Esophagus squamous epithelium (tissue), 5 donors: Measurements from ENCODE around the gene IFIH1. TPM values are rescaled to one million over a fixed set of nuclear protein-coding genes. Genes with fewer than 3 reads are reported as not detected.

Experiments
- DNase-seq: peaks from one replicate; lab custom pipeline; 2025; lab: John Stamatoyannopoulos, UW
- H3K27ac ChIP-seq, 4 donors: fragments of 200-600 bp; sonication (generic); one replicate each; pipeline ENCODE4 v1.5.1; 2016 to 2019; ENCODE audit warnings: mild to moderate bottlenecking in 1 of 4
- H3K27me3 ChIP-seq, 4 donors: fragments of 200-600 bp; sonication (generic); 1 replicate in 3 of 4; 2 replicates in 1 of 4; pipeline versions ENCODE4 v1.5.1 to v1.6.0; 2017 to 2021; ENCODE audit warnings: antibody characterized with exemption in 1 of 4
- H3K36me3 ChIP-seq, 3 donors: fragments of 200-600 bp; sonication (generic); one replicate each; pipeline ENCODE4 v1.5.1; 2016 to 2019
- H3K4me1 ChIP-seq, 3 donors: fragments of 200-600 bp; sonication (generic); one replicate each; pipeline ENCODE4 v1.5.1; 2017 to 2019
- H3K4me3 ChIP-seq, 4 donors: fragments of 200-600 bp; sonication (generic); 1 replicate in 3 of 4; 2 replicates in 1 of 4; pipeline ENCODE4 v1.5.1; 2016 to 2019; ENCODE audit warnings: mild to moderate bottlenecking in 2 of 4, moderate library complexity in 1 of 4
- H3K9me3 ChIP-seq, 3 donors: fragments of 200-600 bp; sonication (generic); one replicate each; pipeline ENCODE4 v1.5.1; 2016 to 2019
- CTCF ChIP-seq, 6 experiments: fragments of 450-650 bp in 4 of 6; fragments of 200-600 bp in 2 of 6; sonication (generic) in 2 of 6; IDR thresholded peaks; one replicate each; pipeline ENCODE4 v1.5.1; 2016 to 2019; ENCODE audit warnings: antibody characterized with exemption in 6 of 6, mild to moderate bottlenecking in 4 of 6, moderate library complexity in 4 of 6
- POLR2A ChIP-seq, 4 donors: fragments of 450-650 bp; IDR thresholded peaks; one replicate each; pipeline ENCODE4 v1.6.1; 2017; ENCODE audit warnings: antibody characterized with exemption in 4 of 4, mild to moderate bottlenecking in 4 of 4, moderate library complexity in 3 of 4
- WGBS, 2 donors: methylation state at CpG; one replicate each; pipeline ENCODE4 v1.1.5; 2018; 5-methylcytosine and 5-hydroxymethylcytosine counted together
- intact Hi-C: fragments of 100-400 bp; cut with DNase I; formaldehyde crosslinking; loops from one replicate; pipeline ENCODE4 v1.15.0; 2022
- total RNA-seq, 4 donors: library from RNA; depleted of rRNA; stranded (reverse); fragments of >200 nt; gene quantifications; one replicate each; pipeline ENCODE4 v1.1.0, GENCODE V29; 2016
- donor health status: DM: yes; HTN: yes; CAD: no.

The IFIH1 gene
- total RNA-seq, 4 donors from 2014 or later: 8.2 to 17.4 (median 10.8) TPM

DNA sequence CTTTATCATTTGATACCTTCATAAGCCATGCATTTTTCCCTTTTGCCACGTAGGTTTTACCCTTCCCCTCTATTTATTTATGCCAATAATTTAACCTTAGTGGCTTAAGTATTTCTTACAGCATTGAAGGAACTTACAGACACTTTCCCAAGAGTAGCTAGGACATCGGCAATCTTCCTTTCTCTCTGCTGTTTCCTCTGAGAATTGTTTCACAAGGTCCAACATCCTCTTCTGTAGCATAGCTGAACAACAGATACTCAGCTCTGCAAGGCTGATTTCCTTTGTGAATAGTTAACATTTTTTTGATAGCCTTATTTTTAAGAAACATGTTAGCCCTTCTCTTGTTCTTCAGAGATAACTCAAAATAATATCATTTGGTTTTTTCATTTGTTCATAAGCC, 24.4 kb upstream of the IFIH1 start:
- no peaks in the 10 kb centered on the region for H3K27me3 ChIP-seq
- H3K36me3 ChIP-seq: no peaks in the 10 kb centered on the region
- intact Hi-C loops: no loop called here
- peaks cover 0 to 16% (median 4%) of the 10 kb centered on the region in 3 donors for H3K4me1 ChIP-seq
- TF ChIP-seq POLR2A (IDR thresholded peaks at IDR 0.05) (no peak), CTCF (IDR thresholded peaks at IDR 0.05) (no peak)
- 54 to 72% methylated on average over 2 of the region's 2 CpGs for whole genome bisulfite sequencing, 2 donors
- H3K9me3 ChIP-seq: no peaks in the 10 kb centered on the region
- no peak for DNase-seq
- H3K27ac ChIP-seq: no peak overlapping the region
- no peak overlapping the region for H3K4me3 ChIP-seq

DNA sequence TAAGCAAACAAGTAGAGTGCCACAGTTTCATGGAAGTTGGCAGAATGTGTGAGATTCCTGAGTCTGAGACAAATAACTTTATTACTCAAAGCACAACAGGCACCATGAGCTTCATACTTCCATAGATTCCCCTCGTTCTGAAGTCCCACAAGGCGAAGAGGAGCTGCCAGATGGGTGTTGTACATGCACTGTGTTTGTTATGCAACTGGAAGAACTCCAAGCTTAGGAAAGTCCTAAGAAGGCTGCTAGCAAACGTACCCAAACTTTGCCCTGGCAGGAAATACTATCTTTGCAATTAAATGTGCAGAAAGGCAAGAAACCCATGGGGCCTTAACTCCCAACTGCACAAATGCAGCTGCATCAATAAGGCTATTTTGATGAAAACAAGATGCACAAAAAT, 23.8 kb upstream of the IFIH1 start:
- Histone ChIP-seq H3K9me3 (no peaks in the 10 kb centered on the region), H3K27ac (no peak overlapping the region), H3K36me3 (no peaks in the 10 kb centered on the region), H3K4me1 (peaks cover 0 to 16% (median 4%) of the 10 kb centered on the region in 3 donors), H3K27me3 (no peaks in the 10 kb centered on the region), H3K4me3 (no peak overlapping the region)
- TF ChIP-seq CTCF (IDR thresholded peaks at IDR 0.05) (no peak), POLR2A (IDR thresholded peaks at IDR 0.05) (no peak)
- 18 to 47% methylated on average over 3 of the region's 3 CpGs for WGBS, 2 donors
- DNase-seq: no peak
- intact Hi-C loops: no loop called here

DNA sequence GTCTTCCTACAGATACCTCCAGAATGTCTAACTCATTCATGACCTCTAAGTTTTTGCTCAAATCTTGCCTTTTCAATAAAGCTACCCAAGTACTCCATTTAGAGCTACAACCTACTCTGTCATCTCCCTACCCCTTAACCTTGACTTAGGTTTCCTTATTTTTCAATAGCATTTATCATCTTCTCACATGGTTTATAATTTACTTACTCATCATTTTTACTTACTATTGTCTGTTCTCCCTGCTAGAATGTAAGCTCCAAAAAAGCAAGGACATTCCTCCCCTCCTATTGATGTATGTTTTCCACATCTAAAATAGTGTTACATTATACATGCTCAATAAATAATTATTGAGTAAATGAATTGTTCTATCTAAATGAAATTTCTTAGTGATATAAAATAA, 22.3 kb upstream of the IFIH1 start:
- Histone ChIP-seq H3K9me3 (no peaks in the 10 kb centered on the region), H3K36me3 (no peaks in the 10 kb centered on the region), H3K4me3 (no peak overlapping the region), H3K4me1 (peaks cover 0 to 16% (median 4%) of the 10 kb centered on the region in 3 donors), H3K27me3 (no peaks in the 10 kb centered on the region), H3K27ac (no peak overlapping the region)
- no peak for DNase-seq
- intact Hi-C loops: no loop called here
- no peak for TF ChIP-seq POLR2A (IDR thresholded peaks at IDR 0.05)
- TF ChIP-seq CTCF (IDR thresholded peaks at IDR 0.05): no peak

GRCh38 chr2:162337868-162338267, 19.4 kb upstream of the IFIH1 start:
- Histone ChIP-seq H3K9me3 (no peaks in the 10 kb centered on the region), H3K27me3 (no peaks in the 10 kb centered on the region), H3K36me3 (no peaks in the 10 kb centered on the region), H3K4me3 (no peak overlapping the region), H3K27ac (no peak overlapping the region), H3K4me1 (no peaks in the 10 kb centered on the region)
- no peak for TF ChIP-seq POLR2A (IDR thresholded peaks at IDR 0.05)
- no peak for TF ChIP-seq CTCF (IDR thresholded peaks at IDR 0.05)
- WGBS, 2 donors: 80% methylated on average over 2 of the region's 2 CpGs
- intact Hi-C loops: no loop called here
- DNase-seq: no peak

- H3K27me3 ChIP-seq: no peaks in the 10 kb centered on the region
- WGBS, 2 donors: 37 to 41% methylated on average over 3 of the region's 3 CpGs
- intact Hi-C loops: no loop called here
These were observed 15.5 kb upstream of the IFIH1 start for GRCh38 chr2:162333968-162334367.

More at GRCh38 chr2:162333968-162334367, 15.5 kb upstream of the IFIH1 start:
- no peaks in the 10 kb centered on the region for H3K36me3 ChIP-seq
- no peaks in the 10 kb centered on the region for H3K9me3 ChIP-seq
- no peak overlapping the region for H3K27ac ChIP-seq
- TF ChIP-seq CTCF (IDR thresholded peaks at IDR 0.05) (peak in 4 of 6 experiments; percentile 21 to 46 (median 36)), POLR2A (IDR thresholded peaks at IDR 0.05) (no peak)
- DNase-seq: no peak
- H3K4me3 ChIP-seq: no peak overlapping the region
- H3K4me1 ChIP-seq: no peaks in the 10 kb centered on the region
